SK-N-SH (cell line): Measurements from ENCODE around the gene OTOS. TPM values are rescaled to one million over a fixed set of nuclear protein-coding genes. Genes with fewer than 3 reads are reported as not detected.

Experiments used
- CTCF ChIA-PET: fragments of 300-600, 350-600 bp; formaldehyde crosslinking; extraction: SDS; loops from one replicate; lab custom pipeline; 2021; lab: Yijun Ruan, JAX
- POLR2A ChIA-PET: fragments of 350-600 bp; sonication (Branson Sonifier 250); formaldehyde crosslinking; extraction: SDS; loops from one replicate; lab custom pipeline; 2020; ENCODE audit warnings: antibody characterized with exemption, inconsistent platforms; lab: Yijun Ruan, JAX
- DNase-seq: peaks from one replicate; pipeline ENCODE4 v3.0.0; 2012
- H2AFZ ChIP-seq: fragments of 200-600 bp; sonication (generic); 2 replicates; pipeline ENCODE4 v1.8.1; 2016; ENCODE audit warnings: antibody characterized with exemption, mild to moderate bottlenecking, low read depth
- H3F3A ChIP-seq: fragments of 200-600 bp; sonication (generic); replicated peaks from 2 replicates; pipeline ENCODE3; 2016; ENCODE audit warnings: antibody characterized with exemption, mild to moderate bottlenecking; ENCODE audit not compliant: insufficient read depth
- H3K27ac ChIP-seq, 2 experiments: fragments of 200-500 bp in 1 of 2; fragments of 200-600 bp in 1 of 2; sonication (Bioruptor generic) in 1 of 2; sonication (generic), shearing (Covaris generic) in 1 of 2; 2 replicates each; pipeline versions ENCODE4 v1.5.1 to v1.6.1; 2014 to 2016; ENCODE audit warnings: low read depth in 2 of 2, inconsistent platforms in 1 of 2, low read length in 1 of 2, mild to moderate bottlenecking in 1 of 2, mixed read lengths in 1 of 2
- H3K27me3 ChIP-seq: fragments of 200-600 bp; sonication (generic), shearing (Covaris generic); 2 replicates; pipeline ENCODE4 v1.6.1; 2016; ENCODE audit warnings: mixed run types; ENCODE audit not compliant: insufficient read depth
- H3K36me3 ChIP-seq, 2 experiments: fragments of 200-500 bp in 1 of 2; fragments of 200-600 bp in 1 of 2; sonication (Bioruptor generic) in 1 of 2; sonication (generic) in 1 of 2; replicated peaks in 1 of 2; 2 replicates each; pipeline versions ENCODE3 to v1.5.1; 2014 to 2016; ENCODE audit warnings: low read length in 1 of 2, mild to moderate bottlenecking in 1 of 2; ENCODE audit not compliant: insufficient read depth in 2 of 2, control insufficient read depth in 1 of 2
- H3K4me1 ChIP-seq, 2 experiments: fragments of 200-500 bp in 1 of 2; fragments of 200-600 bp in 1 of 2; sonication (Bioruptor generic) in 1 of 2; sonication (generic), shearing (Covaris generic) in 1 of 2; 2 replicates each; pipeline versions ENCODE4 v1.5.1 to v1.6.1; 2014 to 2016; ENCODE audit warnings: low read depth in 1 of 2, low read length in 1 of 2, mixed run types in 1 of 2; ENCODE audit not compliant: insufficient read depth in 2 of 2, control insufficient read depth in 1 of 2
- H3K4me2 ChIP-seq: fragments of 200-600 bp; sonication (generic), shearing (Covaris generic); 2 replicates; pipeline ENCODE4 v1.6.1; 2017; ENCODE audit warnings: mixed run types
- H3K4me3 ChIP-seq, 2 experiments: fragments of 200-500 bp in 1 of 2; fragments of 200-600 bp in 1 of 2; sonication (Bioruptor generic) in 1 of 2; sonication (generic), shearing (Covaris generic) in 1 of 2; 2 replicates each; pipeline versions ENCODE4 v1.5.1 to v1.8.1; 2014 to 2016; ENCODE audit warnings: low read depth in 2 of 2, inconsistent platforms in 1 of 2, low read length in 1 of 2, mild to moderate bottlenecking in 1 of 2, mixed read lengths in 1 of 2, moderate library complexity in 1 of 2
- H3K79me2 ChIP-seq: fragments of 200-600 bp; sonication (generic); 2 replicates; pipeline ENCODE4 v1.8.1; 2017; ENCODE audit warnings: mild to moderate bottlenecking; ENCODE audit not compliant: insufficient read depth
- H3K9ac ChIP-seq: fragments of 200-600 bp; sonication (generic); 2 replicates; pipeline ENCODE4 v1.6.1; 2017; ENCODE audit warnings: mixed run types
- H3K9me2 ChIP-seq: fragments of 200-600 bp; sonication (generic); 2 replicates; pipeline ENCODE4 v1.6.1; 2017; ENCODE audit warnings: mixed run types
- H3K9me3 ChIP-seq: fragments of 200-600 bp; sonication (generic); 2 replicates; pipeline ENCODE4 v1.6.1; 2017; ENCODE audit warnings: mixed run types, mild to moderate bottlenecking, moderate library complexity
- H4K20me1 ChIP-seq: fragments of 200-600 bp; sonication (generic); 2 replicates; pipeline ENCODE4 v1.6.1; 2017; ENCODE audit warnings: mild to moderate bottlenecking, mixed run types; ENCODE audit not compliant: insufficient read depth
- CHD2 ChIP-seq: fragments of 150-350 bp; IDR thresholded peaks from 2 replicates; pipeline ENCODE4 v1.6.1; 2018; ENCODE audit warnings: low read length; ENCODE audit not compliant: partially characterized antibody
- EZH2phosphoT487 ChIP-seq: fragments of 200-600 bp; sonication (generic); IDR thresholded peaks from 2 replicates; pipeline ENCODE4 v1.6.1; 2017; ENCODE audit warnings: low read depth, mixed run types, mild to moderate bottlenecking, antibody characterized with exemption, moderate library complexity, borderline replicate concordance
- FOXJ3 ChIP-seq: sonication (generic); formaldehyde crosslinking; IDR thresholded peaks from 2 replicates; pipeline ENCODE4 v1.5.1; 2020; ENCODE audit warnings: mild to moderate bottlenecking, missing genetic modification reagents
- GATA2 ChIP-seq: sonication (generic); formaldehyde crosslinking; IDR thresholded peaks from 2 replicates; pipeline ENCODE4 v1.5.0; 2020; ENCODE audit warnings: mild to moderate bottlenecking, missing genetic modification reagents
- MXI1 ChIP-seq: IDR thresholded peaks from 2 replicates; pipeline ENCODE4 v1.6.1; 2012; ENCODE audit warnings: mild to moderate bottlenecking, low read depth, low read length, improper control_type of control experiment
- NFIC ChIP-seq: IDR thresholded peaks from 2 replicates; pipeline ENCODE4 v1.4.0; 2012; ENCODE audit warnings: borderline replicate concordance
- NRF1 ChIP-seq: IDR thresholded peaks from 2 replicates; pipeline ENCODE4 v1.6.1; 2012; ENCODE audit warnings: low read depth, mild to moderate bottlenecking, low read length
- RFX5 ChIP-seq: IDR thresholded peaks from 2 replicates; pipeline ENCODE4 v1.6.1; 2012; ENCODE audit warnings: mild to moderate bottlenecking, improper control_type of control experiment, low read length
- TEAD4 ChIP-seq: IDR thresholded peaks from 2 replicates; pipeline ENCODE4 v1.4.0; 2012; ENCODE audit warnings: mild to moderate bottlenecking, borderline replicate concordance; ENCODE audit not compliant: insufficient read depth
- YY1 ChIP-seq: IDR thresholded peaks from 2 replicates; pipeline ENCODE4 v1.4.0; 2012; ENCODE audit warnings: low read depth, mild to moderate bottlenecking
- whole genome bisulfite sequencing: methylation state at CpG from one replicate; pipeline ENCODE4 v1.1.6; 2017; ENCODE audit warnings: low lambda C conversion rate; 5-methylcytosine and 5-hydroxymethylcytosine counted together
- polyA plus RNA-seq, 3 experiments: library from polyadenylated mRNA; depleted of rRNA; stranded (reverse); fragments of >200 nt; gene quantifications; 2 replicates each; pipeline ENCODE4 v1.2.3, GENCODE V29; 2012
- TF ChIP-seq, protein P1 (sequence below): fragments of 150-350 bp; IDR thresholded peaks from 2 replicates; pipeline ENCODE4 v1.6.1; 2017; ENCODE audit warnings: antibody characterized with exemption, low read length, low read depth, borderline replicate concordance
- TF ChIP-seq, protein P2 (sequence below): IDR thresholded peaks from 2 replicates; pipeline ENCODE4 v1.6.1; 2012; ENCODE audit warnings: mild to moderate bottlenecking, low read depth, low read length, moderate library complexity

The OTOS gene
- polyA plus RNA-seq, 1 of the 3 experiments (the other 2 are of a cell fraction), result not detected

GRCh38 chr2:240155048-240155744, 14.7 kb upstream of the OTOS start:
- WGBS, result 56% methylated on average over 15 of the region's 17 CpGs
- H3F3A ChIP-seq, result no peaks in the 10 kb centered on the region
- DNase-seq, result no peak
- no peak overlapping the region for H3K4me2 ChIP-seq
- H3K4me1 ChIP-seq, result no peaks in the 10 kb centered on the region; a peak in 1 of 4 replicates
- POLR2A ChIA-PET, result no interaction called here
- CTCF ChIA-PET, result interaction anchor here (2.1 kb wide), 1 partner anchor 11 kb away, joined by 7 read pairs; no protein-coding TSS in a partner anchor
- H3K79me2 ChIP-seq, result no peaks in the 10 kb centered on the region
- no peak overlapping the region for H3K27ac ChIP-seq
- H2AFZ ChIP-seq, result no peak overlapping the region
- no peaks in the 10 kb centered on the region for H4K20me1 ChIP-seq
- no peak overlapping the region for H3K4me3 ChIP-seq
- H3K9me3 ChIP-seq, result no peaks in the 10 kb centered on the region
- H3K36me3 ChIP-seq, result no peaks in the 10 kb centered on the region
- H3K27me3 ChIP-seq, result no peaks in the 10 kb centered on the region
- no peak overlapping the region for H3K9ac ChIP-seq
- H3K9me2 ChIP-seq, result no peaks in the 10 kb centered on the region
- TF ChIP-seq RFX5, result no peak
- no peak for TF ChIP-seq GATA2 (CRISPR knock-in tag)
- TF ChIP-seq NFIC, result no peak
- no peak for TF ChIP-seq YY1
- no peak for TF ChIP-seq CHD2
- TF ChIP-seq MXI1, result no peak
- no peak for TF ChIP-seq FOXJ3 (CRISPR knock-in tag)
- TF ChIP-seq NRF1, result no peak
- TF ChIP-seq, all 33 proteins: peak for 0

GRCh38 chr2:240154606-240155005, 14.1 kb upstream of the OTOS start:
- Histone ChIP-seq H3K27ac (no peak overlapping the region), H3K36me3 (no peaks in the 10 kb centered on the region), H3F3A (no peaks in the 10 kb centered on the region), H3K27me3 (no peaks in the 10 kb centered on the region), H4K20me1 (no peaks in the 10 kb centered on the region), H3K4me1 (no peaks in the 10 kb centered on the region; a peak in 1 of 4 replicates), H3K9me3 (no peaks in the 10 kb centered on the region), H2AFZ (no peak overlapping the region), H3K9ac (no peak overlapping the region), H3K4me2 (no peak overlapping the region), H3K79me2 (no peaks in the 10 kb centered on the region), H3K4me3 (no peak overlapping the region), H3K9me2 (no peaks in the 10 kb centered on the region)
- no peak for TF ChIP-seq TEAD4
- no peak for DNase-seq
- 42% methylated on average over 8 of the region's 8 CpGs for WGBS
- ChIA-PET POLR2A (no interaction called here), CTCF (no interaction called here)

- no peak for DNase-seq
Observed at GRCh38 chr2:240153418-240153817, 13.0 kb upstream of the OTOS start.

More at GRCh38 chr2:240153418-240153817, 13.0 kb upstream of the OTOS start:
- TF ChIP-seq, protein P1, sequence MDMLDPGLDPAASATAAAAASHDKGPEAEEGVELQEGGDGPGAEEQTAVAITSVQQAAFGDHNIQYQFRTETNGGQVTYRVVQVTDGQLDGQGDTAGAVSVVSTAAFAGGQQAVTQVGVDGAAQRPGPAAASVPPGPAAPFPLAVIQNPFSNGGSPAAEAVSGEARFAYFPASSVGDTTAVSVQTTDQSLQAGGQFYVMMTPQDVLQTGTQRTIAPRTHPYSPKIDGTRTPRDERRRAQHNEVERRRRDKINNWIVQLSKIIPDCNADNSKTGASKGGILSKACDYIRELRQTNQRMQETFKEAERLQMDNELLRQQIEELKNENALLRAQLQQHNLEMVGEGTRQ, result no peak
- no peak for TF ChIP-seq FOXJ3 (CRISPR knock-in tag)
- TF ChIP-seq RFX5, result no peak
- TF ChIP-seq, protein P2, sequence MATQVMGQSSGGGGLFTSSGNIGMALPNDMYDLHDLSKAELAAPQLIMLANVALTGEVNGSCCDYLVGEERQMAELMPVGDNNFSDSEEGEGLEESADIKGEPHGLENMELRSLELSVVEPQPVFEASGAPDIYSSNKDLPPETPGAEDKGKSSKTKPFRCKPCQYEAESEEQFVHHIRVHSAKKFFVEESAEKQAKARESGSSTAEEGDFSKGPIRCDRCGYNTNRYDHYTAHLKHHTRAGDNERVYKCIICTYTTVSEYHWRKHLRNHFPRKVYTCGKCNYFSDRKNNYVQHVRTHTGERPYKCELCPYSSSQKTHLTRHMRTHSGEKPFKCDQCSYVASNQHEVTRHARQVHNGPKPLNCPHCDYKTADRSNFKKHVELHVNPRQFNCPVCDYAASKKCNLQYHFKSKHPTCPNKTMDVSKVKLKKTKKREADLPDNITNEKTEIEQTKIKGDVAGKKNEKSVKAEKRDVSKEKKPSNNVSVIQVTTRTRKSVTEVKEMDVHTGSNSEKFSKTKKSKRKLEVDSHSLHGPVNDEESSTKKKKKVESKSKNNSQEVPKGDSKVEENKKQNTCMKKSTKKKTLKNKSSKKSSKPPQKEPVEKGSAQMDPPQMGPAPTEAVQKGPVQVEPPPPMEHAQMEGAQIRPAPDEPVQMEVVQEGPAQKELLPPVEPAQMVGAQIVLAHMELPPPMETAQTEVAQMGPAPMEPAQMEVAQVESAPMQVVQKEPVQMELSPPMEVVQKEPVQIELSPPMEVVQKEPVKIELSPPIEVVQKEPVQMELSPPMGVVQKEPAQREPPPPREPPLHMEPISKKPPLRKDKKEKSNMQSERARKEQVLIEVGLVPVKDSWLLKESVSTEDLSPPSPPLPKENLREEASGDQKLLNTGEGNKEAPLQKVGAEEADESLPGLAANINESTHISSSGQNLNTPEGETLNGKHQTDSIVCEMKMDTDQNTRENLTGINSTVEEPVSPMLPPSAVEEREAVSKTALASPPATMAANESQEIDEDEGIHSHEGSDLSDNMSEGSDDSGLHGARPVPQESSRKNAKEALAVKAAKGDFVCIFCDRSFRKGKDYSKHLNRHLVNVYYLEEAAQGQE, result no peak
- no peak for TF ChIP-seq EZH2phosphoT487
- Histone ChIP-seq H3K27ac (no peak overlapping the region), H3K9ac (no peak overlapping the region), H2AFZ (no peak overlapping the region), H4K20me1 (no peaks in the 10 kb centered on the region), H3K27me3 (no peaks in the 10 kb centered on the region), H3K36me3 (no peaks in the 10 kb centered on the region), H3F3A (no peaks in the 10 kb centered on the region), H3K9me3 (no peaks in the 10 kb centered on the region), H3K4me2 (no peak overlapping the region), H3K4me1 (peaks cover 0 to 10% of the 10 kb centered on the region in 2 experiments; a peak in 1 of 4 replicates), H3K9me2 (no peaks in the 10 kb centered on the region), H3K4me3 (no peak overlapping the region), H3K79me2 (no peaks in the 10 kb centered on the region)
- CTCF ChIA-PET, result interaction anchor here (0.8 to 1.2 kb wide), 4 partner anchors 8 to 94 kb away, joined by 3 to 4 read pairs (median 3); no protein-coding TSS in a partner anchor
- 9% methylated on average over 2 of the region's 3 CpGs for WGBS
- POLR2A ChIA-PET, result no interaction called here
